Endothelial cell of umbilical vein (primary cell): ENCODE measurements around the gene MACF1. TPM values are rescaled to one million over a fixed set of nuclear protein-coding genes. Genes with fewer than 3 reads are reported as not detected.

ENCODE experiments used
- BruUV-seq: library from RNA; stranded (reverse); fragments of 400-500 nt; replicated peaks from 2 replicates; lab custom pipeline; 2021; lab: Mats Ljungman, UMichigan
- CTCF ChIA-PET: fragments of 300-600, 350-600 bp; sonication (Branson Sonifier 250); formaldehyde crosslinking; loops from one replicate; lab custom pipeline; 2021; ENCODE audit warnings: antibody characterized with exemption, inconsistent platforms; lab: Charles Lee
- POLR2A ChIA-PET: fragments of 300-600, 350-600 bp; sonication (Branson Sonifier 250); formaldehyde crosslinking; loops from one replicate; lab custom pipeline; 2021; ENCODE audit warnings: antibody characterized with exemption, inconsistent platforms; lab: Charles Lee
- DNase-seq: peaks from one replicate; pipeline ENCODE4 v3.0.0-alpha.2; 2011; ENCODE audit warnings: low read depth, low spot score
- FAIRE-seq: peaks from 2 replicates; lab custom pipeline; 2011; peaks lifted over from hg19 to GRCh38; lab: Jason Lieb, UNC
- H2AFZ ChIP-seq: 2 replicates; pipeline ENCODE4 v1.6.0; 2012; ENCODE audit warnings: low read depth, low read length, control low read depth, inconsistent platforms
- H3K27ac ChIP-seq: 2 replicates; pipeline ENCODE4 v1.5.1; 2011; ENCODE audit warnings: low read depth, mild to moderate bottlenecking, control low read depth, low read length, moderate library complexity; ENCODE audit not compliant: insufficient read depth
- H3K27me3 ChIP-seq, 2 experiments: 2 replicates each; pipeline versions ENCODE4 v1.6.0 to v1.6.1; 2011; ENCODE audit warnings: low read length in 2 of 2, mixed read lengths in 1 of 2; ENCODE audit not compliant: control insufficient read depth in 2 of 2, insufficient read depth in 2 of 2
- H3K36me3 ChIP-seq, 2 experiments: 2 replicates in 1 of 2; 3 replicates in 1 of 2; pipeline ENCODE4 v1.5.1; 2011; ENCODE audit warnings: low read length in 2 of 2, mild to moderate bottlenecking in 1 of 2, moderate library complexity in 1 of 2; ENCODE audit not compliant: control insufficient read depth in 2 of 2, insufficient read depth in 2 of 2; ENCODE audit errors: extremely low read depth in 1 of 2
- H3K4me1 ChIP-seq: 3 replicates; pipeline ENCODE4 v1.5.1; 2011; ENCODE audit warnings: mild to moderate bottlenecking, low read length; ENCODE audit not compliant: control insufficient read depth, insufficient read depth; ENCODE audit errors: extremely low read depth
- H3K4me2 ChIP-seq: 2 replicates; pipeline ENCODE4 v1.6.1; 2011; ENCODE audit warnings: low read length, control low read depth, mixed read lengths; ENCODE audit not compliant: insufficient read depth
- H3K4me3 ChIP-seq, 3 experiments: fragments of 200-600 bp in 1 of 3; sonication (generic), shearing (Covaris generic) in 1 of 3; replicated peaks in 1 of 3; 2 replicates each; pipeline ENCODE4 v1.5.1; 2011 to 2016; ENCODE audit warnings: control low read depth in 3 of 3, low read length in 3 of 3, mild to moderate bottlenecking in 2 of 3, inconsistent platforms in 1 of 3, low read depth in 1 of 3, moderate library complexity in 1 of 3; ENCODE audit not compliant: insufficient read depth in 1 of 3
- H3K79me2 ChIP-seq: 2 replicates; pipeline ENCODE4 v1.6.0; 2012; ENCODE audit warnings: low read length, inconsistent platforms; ENCODE audit not compliant: control insufficient read depth, insufficient read depth
- H3K9ac ChIP-seq: replicated peaks from 2 replicates; pipeline ENCODE3; 2011; ENCODE audit warnings: low read length, control low read depth; ENCODE audit not compliant: insufficient read depth; ENCODE audit errors: extremely low read depth
- H3K9me1 ChIP-seq: replicated peaks from 3 replicates; pipeline ENCODE4 v1.6.0; 2011; ENCODE audit warnings: mild to moderate bottlenecking, low read length; ENCODE audit not compliant: control insufficient read depth, insufficient read depth; ENCODE audit errors: extremely low read depth
- H3K9me3 ChIP-seq: replicated peaks from 2 replicates; pipeline ENCODE4 v1.5.1; 2012; ENCODE audit warnings: low read length, inconsistent platforms; ENCODE audit not compliant: control insufficient read depth, insufficient read depth
- H4K20me1 ChIP-seq: replicated peaks from 2 replicates; pipeline ENCODE3; 2011; ENCODE audit warnings: mild to moderate bottlenecking, low read length; ENCODE audit not compliant: control insufficient read depth, insufficient read depth; ENCODE audit errors: extremely low read depth
- CTCF ChIP-seq, 2 donors: IDR thresholded peaks; 1 replicate in 1 of 2; 2 replicates in 1 of 2; pipeline ENCODE4 v1.5.1; 2011; ENCODE audit warnings: low read length in 2 of 2, mild to moderate bottlenecking in 2 of 2, moderate library complexity in 2 of 2, control low read depth in 1 of 2, inconsistent platforms in 1 of 2, low read depth in 1 of 2; ENCODE audit not compliant: insufficient read depth in 1 of 2; ENCODE audit errors: extremely low read depth in 1 of 2
- EZH2 ChIP-seq: IDR thresholded peaks from 2 replicates; pipeline ENCODE4 v1.6.1; 2012; ENCODE audit warnings: borderline replicate concordance, low read depth, mild to moderate bottlenecking, moderate library complexity, low read length, inconsistent platforms; ENCODE audit not compliant: severe bottlenecking
- FOS ChIP-seq: IDR thresholded peaks from 2 replicates; pipeline ENCODE4 v1.6.1; 2011; ENCODE audit warnings: mild to moderate bottlenecking, low read length, moderate library complexity, borderline replicate concordance; ENCODE audit not compliant: insufficient read depth
- GATA2 ChIP-seq: IDR thresholded peaks from 2 replicates; pipeline ENCODE4 v1.7.0; 2011; ENCODE audit warnings: low read depth, mild to moderate bottlenecking, moderate library complexity, mixed read lengths, low read length; ENCODE audit not compliant: insufficient read length, insufficient read depth
- JUN ChIP-seq: IDR thresholded peaks from 2 replicates; pipeline ENCODE4 v1.6.1; 2011; ENCODE audit warnings: borderline replicate concordance, low read depth; ENCODE audit not compliant: insufficient read length, insufficient read depth
- MYC ChIP-seq: IDR thresholded peaks from one replicate; pipeline ENCODE4 v1.6.1; 2011; ENCODE audit warnings: mild to moderate bottlenecking, low read depth, low read length
- POLR2A ChIP-seq: IDR thresholded peaks from 2 replicates; pipeline ENCODE4 v1.6.1; 2012; ENCODE audit warnings: low read depth, mild to moderate bottlenecking, control low read depth, low read length
- POLR2AphosphoS5 ChIP-seq: IDR thresholded peaks from 2 replicates; pipeline ENCODE4 v1.6.1; 2012; ENCODE audit warnings: low read depth, mild to moderate bottlenecking, control low read depth, low read length, moderate library complexity; ENCODE audit not compliant: insufficient read depth
- dilution Hi-C: fragments of 300-500 bp; cut with MboI; formaldehyde crosslinking; loops from one replicate; pipeline ENCODE4 v1.15.0; 2019; ENCODE audit warnings: low sequenced_read_pairs; ENCODE audit not compliant: extremely low pct_ligation_motif_present
- intact Hi-C: fragments of 100-400 bp; cut with micrococcal nuclease; formaldehyde crosslinking; loops from one replicate; pipeline ENCODE4 v1.10.0; 2022
- polyA plus RNA-seq, 4 experiments: library from polyadenylated mRNA; depleted of rRNA in 3 of 4; stranded (reverse) in 3 of 4; unstranded in 1 of 4; fragments of >200 nt; gene quantifications; 2 replicates each; pipeline versions ENCODE4 v1.2.1 to v1.2.3, GENCODE V29; 2011 to 2012; ENCODE audit warnings: missing spikeins in 1 of 4
- total RNA-seq: library from RNA; stranded (reverse); gene quantifications from 2 replicates; pipeline ENCODE4 v1.2.3, GENCODE V29; 2021
- TF ChIP-seq, protein P1 (sequence below): IDR thresholded peaks from 2 replicates; pipeline ENCODE4 v1.6.1; 2011; ENCODE audit not compliant: insufficient read depth, insufficient read length

MACF1 gene
- total and polyA plus RNA-seq, 2 donors (not counting 3 experiments of a cell fraction or from before 2014, with no cell fraction given) = 122 to 587 TPM

- DNase-seq (no peak), FAIRE-seq (no peak)
- peaks cover 87% of the 10 kb centered on the region for H3K79me2 ChIP-seq
- H3K4me2 ChIP-seq = no peak overlapping the region
- intact Hi-C loops = loop anchor here (1.0 kb wide), 1 partner anchor 50 kb away; no protein-coding TSS in a partner anchor
- H3K27ac ChIP-seq = peak overlapping the region; percentile 95
- ChIA-PET CTCF (interaction anchor here (1.0 to 11.2 kb wide), 6 partner anchors 8 to 98 kb away, joined by 3 to 310 read pairs (median 16); no protein-coding TSS in a partner anchor), POLR2A (no interaction called here)
- no peak overlapping the region for H3K9ac ChIP-seq
- no peak overlapping the region for H2AFZ ChIP-seq
- H4K20me1 ChIP-seq = no peaks in the 10 kb centered on the region
- no peaks in the 10 kb centered on the region for H3K36me3 ChIP-seq
- no peaks in the 10 kb centered on the region for H3K9me1 ChIP-seq
- TF ChIP-seq EZH2 (no peak), POLR2AphosphoS5 (no peak), GATA2 (no peak), CTCF (IDR thresholded peaks at IDR 0.05; ENCODE audit: extremely low read depth in 1 of 2, insufficient read depth in 1 of 2, low read depth in 1 of 2, low read length in 2 of 2) (no peak), FOS (no peak), POLR2A (no peak), MYC (no peak), JUN (no peak)
- TF ChIP-seq, protein P1, sequence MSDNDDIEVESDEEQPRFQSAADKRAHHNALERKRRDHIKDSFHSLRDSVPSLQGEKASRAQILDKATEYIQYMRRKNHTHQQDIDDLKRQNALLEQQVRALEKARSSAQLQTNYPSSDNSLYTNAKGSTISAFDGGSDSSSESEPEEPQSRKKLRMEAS = no peak
- H3K4me1 ChIP-seq = peaks cover 71% of the 10 kb centered on the region
- H3K27me3 ChIP-seq = no peaks in the 10 kb centered on the region
- no TSS peak for BruUV-seq
- H3K9me3 ChIP-seq = no peaks in the 10 kb centered on the region
- dilution Hi-C loops = no loop called here
- no peak overlapping the region for H3K4me3 ChIP-seq
Measured at GRCh38 chr1:39182804-39183203, 21.7 kb upstream of the MACF1 start.
